AG04450 (cell line): ENCODE measurements around the gene PTPRS. TPM values are rescaled to one million over a fixed set of nuclear protein-coding genes. Genes with fewer than 3 reads are reported as not detected.

Source experiments
- CTCF ChIA-PET: fragments of 300-600, 350-600 bp; formaldehyde crosslinking; extraction: SDS; loops from one replicate; lab custom pipeline; 2022; ENCODE audit warnings: antibody characterized with exemption, inconsistent platforms; lab: Charles Lee
- POLR2A ChIA-PET: fragments of 350-600 bp; formaldehyde crosslinking; extraction: SDS; loops from one replicate; lab custom pipeline; 2021; ENCODE audit warnings: antibody characterized with exemption, inconsistent platforms; lab: Yijun Ruan, JAX
- DNase-seq: peaks from one replicate; pipeline ENCODE4 v3.0.0-alpha.2; 2011; ENCODE audit warnings: low read depth, low spot score
- H3K27ac ChIP-seq: one replicate; pipeline ENCODE4 v1.5.1; 2012; ENCODE audit warnings: low read depth, low read length, control low read depth
- H3K27me3 ChIP-seq: one replicate; pipeline ENCODE4 v1.6.0; 2012; ENCODE audit warnings: low read length; ENCODE audit not compliant: control insufficient read depth, insufficient read depth
- H3K4me3 ChIP-seq: 2 replicates; pipeline ENCODE4 v1.5.1; 2011; ENCODE audit warnings: mild to moderate bottlenecking, low read depth, low read length, control low read depth
- H3K9me3 ChIP-seq: 2 replicates; pipeline ENCODE4 v1.5.1; 2012; ENCODE audit warnings: low read length; ENCODE audit not compliant: control insufficient read depth, insufficient read depth
- polyA plus RNA-seq: library from polyadenylated mRNA; depleted of rRNA; stranded (reverse); fragments of >200 nt; gene quantifications from 2 replicates; pipeline ENCODE4 v1.2.3, GENCODE V29; 2011
- TF ChIP-seq, protein P1 (sequence below): IDR thresholded peaks from 2 replicates; pipeline ENCODE4 v1.5.1; 2011; ENCODE audit warnings: low read depth, low read length, control low read depth, inconsistent platforms

Gene PTPRS
- polyA plus RNA-seq, 1 experiment = 26.5 TPM

DNA sequence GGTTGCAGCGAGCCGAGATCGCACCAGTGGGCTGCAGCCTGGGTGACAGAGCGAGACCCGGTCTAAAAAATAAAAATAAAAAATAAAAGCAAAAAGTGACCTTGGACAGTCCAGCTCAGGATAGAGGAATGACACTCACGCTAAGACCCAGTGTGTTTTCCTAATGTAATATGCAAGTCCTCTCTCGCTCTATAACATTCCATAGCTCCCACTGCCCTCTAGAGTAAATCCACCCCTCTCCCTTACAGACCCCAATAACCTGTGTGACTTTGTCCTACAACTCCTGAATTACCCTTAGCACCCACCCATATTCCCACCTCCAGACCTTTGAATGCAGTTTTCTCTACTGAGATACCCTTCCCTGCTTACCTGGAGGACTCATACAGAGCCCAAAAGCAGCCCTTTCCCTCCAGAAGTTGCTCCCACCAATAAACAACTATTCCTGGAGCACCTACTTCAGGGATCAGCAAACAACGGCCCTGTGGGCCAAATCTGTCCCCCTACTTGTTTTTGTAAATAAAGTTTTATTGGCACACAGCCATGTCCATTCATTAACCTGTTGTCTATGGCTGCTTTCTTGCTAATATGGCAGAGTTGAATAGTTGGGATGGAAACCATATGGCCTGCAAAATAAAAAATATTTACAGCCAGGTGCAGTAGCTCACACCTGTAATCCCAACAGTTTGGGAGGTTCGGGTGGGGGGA is 39.8 kb upstream of the PTPRS start:
- TF ChIP-seq, protein P1, sequence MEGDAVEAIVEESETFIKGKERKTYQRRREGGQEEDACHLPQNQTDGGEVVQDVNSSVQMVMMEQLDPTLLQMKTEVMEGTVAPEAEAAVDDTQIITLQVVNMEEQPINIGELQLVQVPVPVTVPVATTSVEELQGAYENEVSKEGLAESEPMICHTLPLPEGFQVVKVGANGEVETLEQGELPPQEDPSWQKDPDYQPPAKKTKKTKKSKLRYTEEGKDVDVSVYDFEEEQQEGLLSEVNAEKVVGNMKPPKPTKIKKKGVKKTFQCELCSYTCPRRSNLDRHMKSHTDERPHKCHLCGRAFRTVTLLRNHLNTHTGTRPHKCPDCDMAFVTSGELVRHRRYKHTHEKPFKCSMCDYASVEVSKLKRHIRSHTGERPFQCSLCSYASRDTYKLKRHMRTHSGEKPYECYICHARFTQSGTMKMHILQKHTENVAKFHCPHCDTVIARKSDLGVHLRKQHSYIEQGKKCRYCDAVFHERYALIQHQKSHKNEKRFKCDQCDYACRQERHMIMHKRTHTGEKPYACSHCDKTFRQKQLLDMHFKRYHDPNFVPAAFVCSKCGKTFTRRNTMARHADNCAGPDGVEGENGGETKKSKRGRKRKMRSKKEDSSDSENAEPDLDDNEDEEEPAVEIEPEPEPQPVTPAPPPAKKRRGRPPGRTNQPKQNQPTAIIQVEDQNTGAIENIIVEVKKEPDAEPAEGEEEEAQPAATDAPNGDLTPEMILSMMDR = no peak
- Histone ChIP-seq H3K27me3 (peaks cover 2% of the 10 kb centered on the region), H3K27ac (no peak overlapping the region), H3K4me3 (no peak overlapping the region), H3K9me3 (peaks cover 11% of the 10 kb centered on the region)
- no peak for DNase-seq
- CTCF ChIA-PET = interaction anchor here (0.6 kb wide), 1 partner anchor 371 kb away, joined by 7 read pairs; no protein-coding TSS in a partner anchor
- POLR2A ChIA-PET = no interaction called here

DNA sequence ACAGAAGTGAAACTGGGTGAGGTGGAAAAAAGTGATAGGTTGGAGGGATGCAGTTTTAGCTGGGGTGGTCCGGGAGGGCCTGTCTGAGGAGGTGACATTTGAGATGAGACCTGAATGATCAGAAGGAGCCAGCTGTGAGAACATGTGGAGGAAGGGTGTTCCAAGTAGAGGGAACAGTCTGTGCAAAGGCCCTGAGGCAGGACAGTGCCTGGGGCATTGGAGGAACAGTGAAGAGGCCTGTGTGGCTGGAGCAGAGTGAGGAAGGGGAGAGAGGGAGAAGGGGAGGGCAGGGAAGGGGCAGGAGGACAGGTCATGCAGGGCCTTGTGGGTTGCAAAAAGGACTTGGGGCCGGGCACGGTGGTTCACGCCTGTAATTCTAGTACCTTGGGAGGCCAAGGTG is 36.3 kb upstream of the PTPRS start:
- Histone ChIP-seq H3K27ac (no peak overlapping the region), H3K9me3 (peaks cover 6% of the 10 kb centered on the region), H3K4me3 (no peak overlapping the region), H3K27me3 (peaks cover 4% of the 10 kb centered on the region)
- POLR2A ChIA-PET = interaction anchor here (0.7 kb wide), 1 partner anchor 667 kb away, joined by 5 read pairs; no protein-coding TSS in a partner anchor
- TF ChIP-seq, protein P1 = no peak
- no peak for DNase-seq
- CTCF ChIA-PET = no interaction called here

GRCh38 chr19:5372572-5373200 is 32.1 kb upstream of the PTPRS start:
- CTCF ChIA-PET = no interaction called here
- DNase-seq = no peak

GRCh38 chr19:5369962-5370367 is 29.4 kb upstream of the PTPRS start:
- peaks cover 7% of the 10 kb centered on the region for H3K27me3 ChIP-seq
- 0 out of 2 replicates have a peak, but pooled peaks cover 3% of the 10 kb centered on the region for H3K9me3 ChIP-seq
- H3K27ac ChIP-seq = no peak overlapping the region
- DNase-seq = no peak
- TF ChIP-seq, protein P1 = peak; percentile 63
- ChIA-PET POLR2A (no interaction called here), CTCF (no interaction called here)
- no peak overlapping the region for H3K4me3 ChIP-seq

More at GRCh38 chr19:5372572-5373200, 32.1 kb upstream of the PTPRS start:
- POLR2A ChIA-PET = no interaction called here
- no peak overlapping the region for H3K4me3 ChIP-seq
- H3K9me3 ChIP-seq = 0 out of 2 replicates have a peak, but pooled peaks cover 3% of the 10 kb centered on the region
- TF ChIP-seq, protein P1 = no peak
- peaks cover 5% of the 10 kb centered on the region for H3K27me3 ChIP-seq
- H3K27ac ChIP-seq = no peak overlapping the region

- H3K9me3 ChIP-seq = 0 out of 2 replicates have a peak, but pooled peaks cover 3% of the 10 kb centered on the region
- no peak overlapping the region for H3K27ac ChIP-seq
- TF ChIP-seq, protein P1 = no peak
- ChIA-PET POLR2A (interaction anchor here (0.5 kb wide), 1 partner anchor 88 kb away, joined by 5 read pairs; no protein-coding TSS in a partner anchor), CTCF (no interaction called here)
- DNase-seq = no peak
- no peak overlapping the region for H3K4me3 ChIP-seq
- H3K27me3 ChIP-seq = peaks cover 7% of the 10 kb centered on the region
Observed at GRCh38 chr19:5369304-5369703, 28.7 kb upstream of the PTPRS start.
